ENCODE data around the gene CCDC60.

The CCDC60 gene

GRCh38 chr12:119398190-119398589 is 63.7 kb downstream of the CCDC60 start:
- TF ChIP-seq CTBP1 (IDR thresholded peaks at IDR 0.05; ENCODE audit: borderline replicate concordance) (no peak), SUZ12 (IDR thresholded peaks at IDR 0.05) (no peak), HDGF (IDR thresholded peaks at IDR 0.05; ENCODE audit: borderline replicate concordance) (no peak), TARDBP (IDR thresholded peaks at IDR 0.05) (no peak), L3MBTL2 (conservative IDR thresholded peaks at IDR 0.05) (no peak), FOXK2 (IDR thresholded peaks at IDR 0.05) (no peak), SP1 (IDR thresholded peaks at IDR 0.05) (no peak), BHLHE40 (IDR thresholded peaks at IDR 0.05; ENCODE audit: borderline replicate concordance) (no peak), FOXA1 (IDR thresholded peaks at IDR 0.05) (no peak), NFRKB (IDR thresholded peaks at IDR 0.05) (no peak)
- TF ChIP-seq, protein P1, sequence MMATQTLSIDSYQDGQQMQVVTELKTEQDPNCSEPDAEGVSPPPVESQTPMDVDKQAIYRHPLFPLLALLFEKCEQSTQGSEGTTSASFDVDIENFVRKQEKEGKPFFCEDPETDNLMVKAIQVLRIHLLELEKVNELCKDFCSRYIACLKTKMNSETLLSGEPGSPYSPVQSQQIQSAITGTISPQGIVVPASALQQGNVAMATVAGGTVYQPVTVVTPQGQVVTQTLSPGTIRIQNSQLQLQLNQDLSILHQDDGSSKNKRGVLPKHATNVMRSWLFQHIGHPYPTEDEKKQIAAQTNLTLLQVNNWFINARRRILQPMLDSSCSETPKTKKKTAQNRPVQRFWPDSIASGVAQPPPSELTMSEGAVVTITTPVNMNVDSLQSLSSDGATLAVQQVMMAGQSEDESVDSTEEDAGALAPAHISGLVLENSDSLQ (IDR thresholded peaks at IDR 0.05): no peak
- ChIA-PET CTCF (no interaction called here), POLR2A (no interaction called here)
- DNase-seq (ENCODE audit: extremely low spot score): no peak

- POLR2A ChIA-PET: no interaction called here
- DNase-seq (ENCODE audit: extremely low spot score): no peak
- CTCF ChIA-PET: no interaction called here
- TF ChIP-seq FOXM1 (IDR thresholded peaks at IDR 0.05; ENCODE audit: borderline replicate concordance) (no peak), SP1 (IDR thresholded peaks at IDR 0.05) (no peak), FOXK2 (IDR thresholded peaks at IDR 0.05) (no peak), SUZ12 (IDR thresholded peaks at IDR 0.05) (no peak), CTBP1 (IDR thresholded peaks at IDR 0.05; ENCODE audit: borderline replicate concordance) (no peak), BHLHE40 (IDR thresholded peaks at IDR 0.05; ENCODE audit: borderline replicate concordance) (no peak)
- TF ChIP-seq, protein P1 (IDR thresholded peaks at IDR 0.05): no peak
Measured at GRCh38 chr12:119399301-119399700, 64.8 kb downstream of the CCDC60 start.

GRCh38 chr12:119406308-119406707 is 71.8 kb downstream of the CCDC60 start:
- ChIA-PET POLR2A (no interaction called here), CTCF (no interaction called here)
- TF ChIP-seq FOXM1 (IDR thresholded peaks at IDR 0.05; ENCODE audit: borderline replicate concordance) (no peak), ARNT (IDR thresholded peaks at IDR 0.05) (no peak), FOXK2 (IDR thresholded peaks at IDR 0.05) (no peak), FOXA1 (IDR thresholded peaks at IDR 0.05) (no peak), L3MBTL2 (conservative IDR thresholded peaks at IDR 0.05) (no peak), LEF1 (IDR thresholded peaks at IDR 0.05; ENCODE audit: borderline replicate concordance) (no peak), CTBP1 (IDR thresholded peaks at IDR 0.05; ENCODE audit: borderline replicate concordance) (no peak)
- TF ChIP-seq, protein P1 (IDR thresholded peaks at IDR 0.05): no peak
- DNase-seq (ENCODE audit: extremely low spot score): no peak

DNA sequence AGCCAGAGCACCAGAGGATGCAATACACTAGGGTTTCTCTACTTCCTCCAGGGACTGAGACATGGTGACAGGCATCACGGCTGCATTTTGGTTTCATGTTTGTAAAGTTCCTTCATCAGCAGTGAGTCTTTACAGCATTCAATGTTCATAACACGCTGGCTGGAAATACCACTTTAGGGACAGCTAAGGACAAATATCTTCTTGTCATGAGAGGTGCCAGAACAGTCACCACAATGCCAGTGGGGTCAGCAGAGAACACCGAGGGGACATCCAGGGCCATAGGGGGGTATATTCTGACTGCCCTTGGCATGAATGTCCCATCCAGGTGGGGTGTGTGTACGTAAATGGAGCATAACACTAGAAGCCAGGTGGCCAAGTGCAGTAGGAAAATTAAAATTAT is 72.3 kb downstream of the CCDC60 start:
- ChIA-PET POLR2A (no interaction called here), CTCF (no interaction called here)
- no peak for TF ChIP-seq L3MBTL2 (conservative IDR thresholded peaks at IDR 0.05)
- no peak for TF ChIP-seq ZNF384 (IDR thresholded peaks at IDR 0.05)
- TF ChIP-seq FOXK2 (IDR thresholded peaks at IDR 0.05): no peak
- TF ChIP-seq, protein P1 (IDR thresholded peaks at IDR 0.05): no peak
- no peak for TF ChIP-seq HDGF (IDR thresholded peaks at IDR 0.05; ENCODE audit: borderline replicate concordance)
- no peak for TF ChIP-seq CTBP1 (IDR thresholded peaks at IDR 0.05; ENCODE audit: borderline replicate concordance)
- TF ChIP-seq FOXA1 (IDR thresholded peaks at IDR 0.05): no peak
- no peak for TF ChIP-seq TARDBP (IDR thresholded peaks at IDR 0.05)
- no peak for TF ChIP-seq LEF1 (IDR thresholded peaks at IDR 0.05; ENCODE audit: borderline replicate concordance)
- no peak for DNase-seq (ENCODE audit: extremely low spot score)

DNA sequence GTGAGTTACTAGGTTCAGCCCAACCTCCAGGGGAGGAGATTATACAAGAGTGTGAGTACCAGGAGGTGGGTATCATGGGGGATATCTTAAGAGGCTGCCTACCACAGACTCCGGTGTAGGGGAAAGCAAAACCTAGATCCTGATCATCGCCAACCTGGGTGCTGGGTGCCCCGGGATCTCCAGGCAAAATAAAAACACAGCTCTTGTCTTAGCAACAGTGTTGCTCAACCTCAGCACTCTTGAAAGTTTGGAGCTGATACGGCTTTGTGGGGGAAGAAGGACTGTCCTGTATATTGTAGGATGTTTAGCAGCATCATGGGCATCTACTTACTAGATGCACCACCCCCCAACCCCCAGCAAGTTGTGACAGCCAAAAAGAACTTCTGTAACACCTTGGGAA is 74.5 kb downstream of the CCDC60 start:
- TF ChIP-seq FOXK2 (IDR thresholded peaks at IDR 0.05) (no peak), ELF4 (IDR thresholded peaks at IDR 0.05) (no peak), CTBP1 (IDR thresholded peaks at IDR 0.05; ENCODE audit: borderline replicate concordance) (no peak), SP1 (IDR thresholded peaks at IDR 0.05) (no peak), SUZ12 (IDR thresholded peaks at IDR 0.05) (no peak), L3MBTL2 (conservative IDR thresholded peaks at IDR 0.05) (no peak), ARNT (IDR thresholded peaks at IDR 0.05) (no peak), FOXM1 (IDR thresholded peaks at IDR 0.05; ENCODE audit: borderline replicate concordance) (no peak), TARDBP (IDR thresholded peaks at IDR 0.05) (no peak), NFRKB (IDR thresholded peaks at IDR 0.05) (no peak), ZNF384 (IDR thresholded peaks at IDR 0.05) (no peak), HDGF (IDR thresholded peaks at IDR 0.05; ENCODE audit: borderline replicate concordance) (no peak), FOXA1 (IDR thresholded peaks at IDR 0.05) (no peak), LEF1 (IDR thresholded peaks at IDR 0.05; ENCODE audit: borderline replicate concordance) (no peak), BHLHE40 (IDR thresholded peaks at IDR 0.05; ENCODE audit: borderline replicate concordance) (no peak)
- TF ChIP-seq, protein P1 (IDR thresholded peaks at IDR 0.05): no peak
- DNase-seq (ENCODE audit: extremely low spot score): no peak
- ChIA-PET CTCF (interaction anchor here (0.7 kb wide), 1 partner anchor 46 kb away, joined by 5 read pairs; no protein-coding TSS in a partner anchor), POLR2A (no interaction called here)

GRCh38 chr12:119410396-119410795 is 75.9 kb downstream of the CCDC60 start:
- POLR2A ChIA-PET: no interaction called here
- CTCF ChIA-PET: no interaction called here
- TF ChIP-seq ZNF384 (IDR thresholded peaks at IDR 0.05) (no peak), ELF4 (IDR thresholded peaks at IDR 0.05) (no peak), FOXA1 (IDR thresholded peaks at IDR 0.05) (no peak)
- no peak for DNase-seq (ENCODE audit: extremely low spot score)
